HepG2 (cell line): ENCODE data around the gene TOM1L1. TPM values are rescaled to one million over a fixed set of nuclear protein-coding genes. Genes with fewer than 3 reads are reported as not detected.

Experiments
- ARHGAP35 ChIP-seq: sonication (generic); formaldehyde crosslinking; IDR thresholded peaks from 2 replicates; pipeline ENCODE4 v1.9.0; 2022; ENCODE audit warnings: mild to moderate bottlenecking, inconsistent platforms, moderate library complexity, missing genetic modification reagents, borderline replicate concordance
- EP300 ChIP-seq, 3 experiments: sonication (generic) in 1 of 3; formaldehyde crosslinking in 1 of 3; IDR thresholded peaks; 2 replicates each; pipeline versions ENCODE4 v1.5.1 to v1.6.1; 2011 to 2020; ENCODE audit warnings: low read depth in 2 of 3, low read length in 2 of 3, borderline replicate concordance in 1 of 3, improper control_type of control experiment in 1 of 3, mild to moderate bottlenecking in 1 of 3, missing genetic modification reagents in 1 of 3, moderate library complexity in 1 of 3
- MLXIP ChIP-seq: sonication (generic); formaldehyde crosslinking; IDR thresholded peaks from 2 replicates; pipeline ENCODE4 v1.9.0; 2021; ENCODE audit warnings: missing genetic modification reagents, borderline replicate concordance
- MTF2 ChIP-seq: sonication (generic); formaldehyde crosslinking; IDR thresholded peaks from 2 replicates; pipeline ENCODE4 v1.5.0; 2020; ENCODE audit warnings: missing genetic modification reagents, borderline replicate concordance
- MXD3 ChIP-seq: IDR thresholded peaks from 2 replicates; pipeline ENCODE4 v1.6.1; 2016; ENCODE audit warnings: mild to moderate bottlenecking, missing biosample characterization, missing genetic modification reagents
- THAP11 ChIP-seq: IDR thresholded peaks from 2 replicates; pipeline ENCODE4 v1.6.1; 2016; ENCODE audit warnings: missing biosample characterization, missing genetic modification reagents
- ZFP91 ChIP-seq: sonication (generic); formaldehyde crosslinking; IDR thresholded peaks from 2 replicates; pipeline ENCODE4 v1.9.0; 2022; ENCODE audit warnings: missing genetic modification reagents, mild to moderate bottlenecking, borderline replicate concordance
- ZGPAT ChIP-seq: IDR thresholded peaks from 2 replicates; pipeline ENCODE4 v1.6.1; 2016; ENCODE audit warnings: mild to moderate bottlenecking
- ZNF253 ChIP-seq: sonication (generic); formaldehyde crosslinking; IDR thresholded peaks from 2 replicates; pipeline ENCODE4 v1.8.0; 2022; ENCODE audit warnings: mild to moderate bottlenecking, missing genetic modification reagents, borderline replicate concordance
- ZNF292 ChIP-seq: sonication (generic); formaldehyde crosslinking; IDR thresholded peaks from 2 replicates; pipeline ENCODE4 v1.8.1; 2022; ENCODE audit warnings: mild to moderate bottlenecking, low read depth, missing genetic modification reagents, borderline replicate concordance
- ZNF318 ChIP-seq: sonication (generic); formaldehyde crosslinking; IDR thresholded peaks from 2 replicates; pipeline ENCODE4 v1.4.0; 2020; ENCODE audit warnings: mild to moderate bottlenecking, missing genetic modification reagents
- polyA plus RNA-seq, 8 experiments: library from polyadenylated mRNA; depleted of rRNA in 3 of 8; stranded (reverse) in 7 of 8; unstranded in 1 of 8; fragments of >200 nt; fragmentation: Illumina TruSeq in 4 of 8; extraction: Trizol in 4 of 8; gene quantifications; 2 replicates each; pipeline versions ENCODE4 v1.2.1 to v1.2.3, GENCODE V29; 2011 to 2016; ENCODE audit warnings: low read depth in 4 of 8, missing spikeins in 1 of 8, mixed read lengths in 1 of 8; ENCODE audit not compliant: insufficient read depth in 1 of 8
- total RNA-seq, 5 experiments: library from RNA; depleted of rRNA; stranded (reverse); fragments of >200 nt; fragmentation: Illumina TruSeq; extraction: Trizol; gene quantifications; 2 replicates each; pipeline ENCODE4 v1.2.3, GENCODE V29; 2016; ENCODE audit warnings: low read depth in 1 of 5

Gene TOM1L1
- total and polyA plus RNA-seq, 2 of the 13 experiments (the other 11 are each of a cell fraction or from before 2014, with no cell fraction given) = 45.3 to 51.3 TPM

GRCh38 chr17:54900457-54901229, at the start of gene TOM1L1 (continued):
- TF ChIP-seq MLXIP (CRISPR knock-in tag) = no peak
- TF ChIP-seq ZNF318 (CRISPR knock-in tag) = 0 out of 2 replicates have a peak, but pooled peaks have one; percentile 21
- no peak for TF ChIP-seq ZNF292 (CRISPR knock-in tag)
- peak; percentile 77; the same call in 1 of the 2 replicates for TF ChIP-seq ZFP91
- peak; percentile 67; the same call in 1 of the 2 replicates for TF ChIP-seq ZNF253
- peak; percentile 28; the same call in 1 of the 2 replicates for TF ChIP-seq ARHGAP35 (CRISPR knock-in tag)
- peak; percentile 70 for TF ChIP-seq THAP11
- peak; percentile 21 to 48; a peak in 1 of 4 replicates for TF ChIP-seq EP300 (IDR thresholded peaks at IDR 0.05; ENCODE audit: low read depth in 2 of 2, low read length in 2 of 2)
- no peak for TF ChIP-seq EP300 (CRISPR knock-in tag; IDR thresholded peaks at IDR 0.05; ENCODE audit: borderline replicate concordance)
- 0 out of 2 replicates have a peak, but pooled peaks have one; percentile 35 for TF ChIP-seq MXD3 (CRISPR knock-in tag)
- TF ChIP-seq MTF2 = peak; percentile 50; the same call in 1 of the 2 replicates
- peak; percentile 32; the same call in 1 of the 2 replicates for TF ChIP-seq ZGPAT
